ENCODE measurements around the gene KLHL34. TPM values are rescaled to one million over a fixed set of nuclear protein-coding genes. Genes with fewer than 3 reads are reported as not detected.

KLHL34 gene
- polyA plus RNA-seq, 1 donor: 0.31 TPM

GRCh38 chrX:21645886-21646285 lies 12.2 kb downstream of the KLHL34 start:
- no peak for DNase-seq

GRCh38 chrX:21645431-21645830 lies 12.7 kb downstream of the KLHL34 start:
- no peak for DNase-seq

DNA sequence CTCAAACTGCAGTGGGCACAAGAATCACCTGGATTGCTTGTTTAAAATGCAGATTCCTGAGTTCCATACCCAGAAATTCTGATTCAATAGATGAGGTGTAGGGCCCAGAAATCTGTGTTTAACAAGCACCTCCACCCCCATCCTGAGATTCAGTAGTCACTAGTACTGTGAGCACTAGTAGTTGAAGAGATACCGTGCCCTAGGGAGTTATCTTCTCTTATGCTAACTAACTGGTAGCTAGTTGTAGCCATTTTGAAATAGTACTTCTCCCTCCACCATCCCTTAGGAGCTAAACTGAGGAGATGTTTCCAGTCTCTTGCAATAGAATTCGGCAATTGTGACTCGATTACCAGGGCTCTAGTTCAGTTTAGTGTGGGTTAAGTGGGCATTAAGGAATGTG lies 18.4 kb downstream of the KLHL34 start:
- DNase-seq: no peak

DNA sequence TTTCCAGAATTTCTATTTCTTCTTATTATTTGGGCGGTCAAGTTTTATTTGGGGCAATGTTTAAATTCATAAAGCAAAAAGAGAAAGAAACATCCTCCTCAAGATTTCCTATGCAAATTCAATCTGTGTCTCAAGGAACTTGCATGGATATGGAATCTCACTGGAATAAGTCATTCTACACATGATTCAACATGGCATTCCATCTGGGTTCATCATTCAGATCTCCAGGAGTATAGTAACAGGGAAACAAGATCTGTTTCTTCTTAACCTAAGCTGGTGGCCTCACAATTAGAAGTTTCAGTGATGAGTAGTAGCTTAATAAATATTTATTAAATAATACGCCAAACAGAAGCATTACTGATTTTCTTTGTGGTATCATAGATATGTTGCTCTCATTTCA lies 19.8 kb downstream of the KLHL34 start:
- no peak for DNase-seq

- DNase-seq: peak; percentile 26
Measured at GRCh38 chrX:21632027-21632426, 26.1 kb downstream of the KLHL34 start.

GRCh38 chrX:21623778-21624501 lies 34.2 kb downstream of the KLHL34 start:
- no peak for DNase-seq

DNA sequence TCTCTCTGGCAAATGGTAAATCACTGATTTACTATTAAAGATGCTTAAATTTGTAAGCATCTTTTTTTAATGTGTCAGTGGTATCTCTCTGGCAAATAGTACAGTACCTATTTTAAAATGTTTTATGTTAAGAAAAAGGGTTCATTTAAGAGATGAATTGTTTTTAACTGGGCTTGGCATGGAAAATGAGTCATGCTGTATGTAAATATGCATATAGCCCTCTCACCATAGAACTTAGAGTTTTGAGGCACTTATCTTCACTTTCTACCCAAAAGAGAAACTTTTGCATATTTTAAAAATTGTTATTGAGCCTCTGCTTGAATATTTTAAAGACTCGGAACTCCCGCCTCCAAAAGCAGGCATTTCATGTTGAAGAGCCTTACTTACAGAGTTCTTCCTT lies 37.9 kb downstream of the KLHL34 start:
- DNase-seq: no peak

- no peak for DNase-seq
Measured at GRCh38 chrX:21616386-21616785, 41.7 kb downstream of the KLHL34 start.

DNA sequence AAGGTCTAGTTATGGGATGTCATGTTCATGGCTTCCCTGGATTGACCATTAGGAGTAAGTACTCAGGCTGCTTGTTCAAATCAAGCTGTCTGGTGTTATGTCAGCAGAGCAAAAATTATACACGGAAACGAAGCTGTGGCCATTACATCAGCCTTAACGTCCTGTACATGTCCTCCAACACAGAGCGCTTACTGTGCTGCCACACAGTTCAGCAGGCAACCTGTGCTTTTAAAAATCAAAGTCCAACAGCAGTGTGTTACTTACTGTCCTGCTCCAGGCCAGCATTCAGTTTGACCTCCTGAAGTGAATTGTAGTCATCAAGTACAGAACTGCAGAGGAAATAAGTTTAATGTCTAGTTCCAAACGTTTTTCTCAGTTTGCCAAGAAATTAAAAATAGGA lies 46.0 kb downstream of the KLHL34 start:
- no peak for DNase-seq

- DNase-seq: no peak
Measured at GRCh38 chrX:21610168-21610567, 48.0 kb downstream of the KLHL34 start.

DNA sequence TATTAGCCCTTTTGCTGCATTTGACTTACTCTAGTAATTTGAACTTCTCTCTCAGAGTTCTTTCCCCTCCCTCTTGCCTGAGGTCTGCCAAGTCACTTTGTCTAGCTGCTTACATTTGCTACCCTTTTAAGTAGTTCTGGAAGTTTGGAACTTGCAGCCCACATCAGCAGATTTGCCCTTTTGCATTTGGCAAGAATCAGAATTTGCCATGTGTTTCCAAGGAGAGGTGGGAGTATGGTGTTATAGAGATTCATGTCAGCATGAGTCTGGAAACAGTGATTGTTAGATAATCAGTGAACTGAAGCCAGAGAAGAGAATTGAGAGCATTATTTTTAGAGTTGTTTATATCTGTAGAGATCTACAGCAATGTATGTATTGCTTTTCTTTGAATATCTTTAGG lies 52.1 kb downstream of the KLHL34 start:
- DNase-seq: peak; percentile 3

Other genes starting within 250 kb of the KLHL34 start
- 250 TPM for gene SMPX, start 99.8 kb upstream of the KLHL34 start, polyA plus RNA-seq (ENCODE audit: insufficient read length)
- gene MBTPS2, start 181.3 kb upstream of the KLHL34 start, polyA plus RNA-seq (ENCODE audit: insufficient read length): 21.0 TPM
- 1.8 TPM for gene YY2, start 197.7 kb upstream of the KLHL34 start, polyA plus RNA-seq (ENCODE audit: insufficient read length)